Body of pancreas (tissue), 4 donors: ENCODE results near the gene AGAP1. TPM values are rescaled to one million over a fixed set of nuclear protein-coding genes. Genes with fewer than 3 reads are reported as not detected.

ENCODE experiments used
- ATAC-seq: fragments of 150-250 bp; one replicate; pipeline ENCODE4 v1.9.1; 2016
- DNase-seq, 4 donors: peaks; one replicate each; pipeline ENCODE4 v3.0.0-alpha.2; 2019
- H3K27ac ChIP-seq, 4 donors: fragments of 200-600 bp; sonication (generic); 1 replicate in 3 of 4; 2 replicates in 1 of 4; pipeline versions ENCODE4 v1.5.1 to v1.6.1; 2016 to 2019; ENCODE audit warnings: mild to moderate bottlenecking in 1 of 4, mixed read lengths in 1 of 4, moderate library complexity in 1 of 4
- H3K27me3 ChIP-seq, 2 donors: fragments of 200-600 bp; sonication (generic); one replicate each; pipeline ENCODE4 v1.6.0; 2016; ENCODE audit warnings: mild to moderate bottlenecking in 1 of 2
- H3K36me3 ChIP-seq, 2 donors: fragments of 200-600 bp; sonication (generic); replicated peaks in 1 of 2; 2 replicates each; pipeline ENCODE4 v1.5.1; 2016; ENCODE audit warnings: low read depth in 2 of 2; ENCODE audit not compliant: insufficient read depth in 1 of 2
- H3K4me1 ChIP-seq: fragments of 200-600 bp; sonication (generic); one replicate; pipeline ENCODE4 v1.6.0; 2016
- H3K4me3 ChIP-seq, 2 donors: fragments of 200-600 bp; sonication (generic); 1 replicate in 1 of 2; 2 replicates in 1 of 2; pipeline ENCODE4 v1.5.1; 2016 to 2019
- H3K9me3 ChIP-seq, 3 donors: fragments of 200-600 bp; sonication (generic); 1 replicate in 2 of 3; 2 replicates in 1 of 3; pipeline ENCODE4 v1.5.1; 2016
- CTCF ChIP-seq, 7 experiments: fragments of 450-650 bp in 4 of 7; fragments of 200-600 bp in 3 of 7; sonication (generic) in 3 of 7; IDR thresholded peaks; one replicate each; pipeline ENCODE4 v1.5.1; 2016 to 2019; ENCODE audit warnings: antibody characterized with exemption in 7 of 7
- POLR2A ChIP-seq, 3 donors: fragments of 450-650 bp; IDR thresholded peaks; one replicate each; pipeline ENCODE4 v1.6.1; 2016; ENCODE audit warnings: antibody characterized with exemption in 3 of 3, mild to moderate bottlenecking in 2 of 3
- WGBS, 2 donors: methylation state at CpG; one replicate each; pipeline ENCODE4 v1.1.5; 2017; 5-methylcytosine and 5-hydroxymethylcytosine counted together
- intact Hi-C: fragments of 100-400 bp; cut with DNase I; formaldehyde crosslinking; loops from one replicate; pipeline ENCODE4 v1.15.1; 2023
- total RNA-seq, 2 donors: library from RNA; depleted of rRNA; stranded (reverse); fragments of >200 nt; gene quantifications; one replicate each; pipeline ENCODE4 v1.1.0, GENCODE V29; 2016

Gene AGAP1
- total RNA-seq, 2 donors from 2014 or later = 21.3 to 32.6 TPM

- TF ChIP-seq POLR2A (IDR thresholded peaks at IDR 0.05) = no peak
- no peak for TF ChIP-seq CTCF (IDR thresholded peaks at IDR 0.05)
- H3K9me3 ChIP-seq = no peaks in the 10 kb centered on the region
- intact Hi-C loops = no loop called here
- DNase-seq = no peak
- WGBS, 2 donors = 89 to 100% methylated on average over 6 to 8 of the region's 8 CpGs
- no peaks in the 10 kb centered on the region for H3K27me3 ChIP-seq
- no peak overlapping the region for H3K4me3 ChIP-seq
- no peaks in the 10 kb centered on the region for H3K4me1 ChIP-seq
- no peak overlapping the region for H3K27ac ChIP-seq
- ATAC-seq = no peak
- H3K36me3 ChIP-seq = peaks cover 0 to 6% of the 10 kb centered on the region in 2 donors
Measured at GRCh38 chr2:235968155-235968554, 474.3 kb downstream of the AGAP1 start.

- Histone ChIP-seq H3K27me3 (no peaks in the 10 kb centered on the region), H3K27ac (no peak overlapping the region), H3K36me3 (peaks cover 0 to 6% of the 10 kb centered on the region in 2 donors), H3K4me1 (no peaks in the 10 kb centered on the region), H3K4me3 (no peak overlapping the region), H3K9me3 (no peaks in the 10 kb centered on the region)
- WGBS, 2 donors = 91 to 93% methylated on average over 18 of the region's 18 CpGs
- intact Hi-C loops = no loop called here
- TF ChIP-seq CTCF (IDR thresholded peaks at IDR 0.05) (no peak), POLR2A (IDR thresholded peaks at IDR 0.05) (no peak)
- no peak for DNase-seq
- ATAC-seq = no peak
Measured at GRCh38 chr2:235968616-235969324, 474.9 kb downstream of the AGAP1 start.

GRCh38 chr2:235970204-235971040 lies 476.6 kb downstream of the AGAP1 start:
- intact Hi-C loops = no loop called here
- TF ChIP-seq CTCF (IDR thresholded peaks at IDR 0.05) (no peak), POLR2A (IDR thresholded peaks at IDR 0.05) (no peak)
- Histone ChIP-seq H3K4me3 (no peak overlapping the region), H3K9me3 (no peaks in the 10 kb centered on the region), H3K27me3 (no peaks in the 10 kb centered on the region), H3K4me1 (no peaks in the 10 kb centered on the region), H3K36me3 (peaks cover 0 to 6% of the 10 kb centered on the region in 2 donors), H3K27ac (no peak overlapping the region)
- WGBS, 2 donors = 89 to 92% methylated on average over 23 of the region's 23 CpGs
- DNase-seq = no peak
- ATAC-seq = no peak

GRCh38 chr2:235976516-235976915 lies 482.7 kb downstream of the AGAP1 start:
- Histone ChIP-seq H3K4me1 (no peaks in the 10 kb centered on the region), H3K27me3 (no peaks in the 10 kb centered on the region), H3K9me3 (no peaks in the 10 kb centered on the region), H3K4me3 (no peak overlapping the region), H3K27ac (no peak overlapping the region), H3K36me3 (no peaks in the 10 kb centered on the region)
- TF ChIP-seq CTCF (IDR thresholded peaks at IDR 0.05) = no peak
- TF ChIP-seq POLR2A (IDR thresholded peaks at IDR 0.05) = no peak
- 92 to 98% methylated on average over 6 of the region's 6 CpGs for WGBS, 2 donors
- intact Hi-C loops = no loop called here
- DNase-seq (no peak), ATAC-seq (no peak)
